ENCODE data around the gene ARHGAP27.

DNA sequence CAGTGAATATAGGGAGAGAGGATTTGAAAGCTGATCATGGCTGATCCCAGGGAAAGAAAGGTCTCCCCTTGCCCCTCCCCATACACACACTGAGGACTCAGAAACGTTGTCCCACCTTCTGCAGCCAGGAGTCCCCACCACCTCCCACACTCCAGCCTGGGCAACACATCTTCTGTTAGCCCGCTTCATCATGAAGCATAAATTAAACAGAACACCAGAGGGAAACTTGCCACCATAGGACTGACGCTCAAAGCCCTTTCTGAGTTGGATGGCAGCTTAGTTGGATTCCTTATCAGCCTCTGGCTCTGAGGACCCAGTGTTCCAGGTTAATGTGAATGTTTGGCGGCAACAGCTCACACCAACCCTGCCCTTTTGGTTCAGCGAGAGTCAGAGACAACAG is 33.9 kb downstream of the ARHGAP27 start:
- TF ChIP-seq CTCF (conservative IDR thresholded peaks at IDR 0.05; ENCODE audit: low read length) (0 out of 2 replicates have a peak, but pooled peaks have one; percentile 13), EZH2phosphoT487 (IDR thresholded peaks at IDR 0.05; ENCODE audit: borderline replicate concordance, low read depth, low read length) (no peak)

All from OCI-LY7 (cell line).